GM12878 (cell line): Measurements from ENCODE around the gene TAS2R60. TPM values are rescaled to one million over a fixed set of nuclear protein-coding genes. Genes with fewer than 3 reads are reported as not detected.

Source experiments
- ATAC-seq: fragments of 200-7000 bp; cut with Tn5 transposase; 3 replicates; pipeline ENCODE4 v1.9.1; 2020; ENCODE audit warnings: mild to moderate bottlenecking, moderate library complexity
- BruUV-seq: library from RNA; stranded (reverse); fragments of 400-500 nt; replicated peaks from 2 replicates; lab custom pipeline; 2021; lab: Mats Ljungman, UMichigan
- CTCF ChIA-PET: fragments of 300-600 bp; sonication (Branson Sonifier 250); formaldehyde crosslinking; extraction: SDS; loops from one replicate; lab custom pipeline; 2021; ENCODE audit warnings: inconsistent platforms; lab: Yijun Ruan, JAX
- POLR2A ChIA-PET: fragments of 350-600 bp; formaldehyde crosslinking; extraction: SDS; loops from one replicate; lab custom pipeline; 2021; ENCODE audit warnings: inconsistent platforms; lab: Charles Lee
- RAD21 ChIA-PET: fragments of 300-600 bp; sonication (Branson Sonifier 250); formaldehyde crosslinking; loops from one replicate; lab custom pipeline; 2023; ENCODE audit warnings: antibody characterized with exemption; ENCODE audit not compliant: unreplicated experiment; lab: Charles Lee
- SMC1A ChIA-PET: fragments of 300-600 bp; sonication (Branson Sonifier 250); formaldehyde crosslinking; loops from one replicate; lab custom pipeline; 2023; ENCODE audit not compliant: unreplicated experiment, uncharacterized antibody; lab: Charles Lee
- DNase-seq: peaks from one replicate; pipeline ENCODE4 v3.0.0-alpha.2; 2011; ENCODE audit warnings: low read depth, low spot score
- FAIRE-seq: peaks from 3 replicates; lab custom pipeline; 2011; peaks lifted over from hg19 to GRCh38; lab: Jason Lieb, UNC
- H2AFZ ChIP-seq: 2 replicates; pipeline ENCODE4 v1.6.0; 2011; ENCODE audit warnings: low read depth, low read length, control low read depth; ENCODE audit not compliant: control insufficient read depth
- H3K27ac ChIP-seq: 2 replicates; pipeline ENCODE4 v1.5.1; 2011; ENCODE audit warnings: control low read depth; ENCODE audit not compliant: control insufficient read depth, insufficient read depth
- H3K27me3 ChIP-seq, 2 experiments: replicated peaks in 1 of 2; 2 replicates each; pipeline versions ENCODE4 v1.6.0 to v1.6.1; 2011; ENCODE audit warnings: low read length in 1 of 2; ENCODE audit not compliant: control insufficient read depth in 2 of 2, insufficient read depth in 2 of 2
- H3K36me3 ChIP-seq, 2 experiments: 2 replicates each; pipeline ENCODE4 v1.5.1; 2011; ENCODE audit warnings: low read length in 1 of 2; ENCODE audit not compliant: control insufficient read depth in 2 of 2, insufficient read depth in 2 of 2
- H3K4me1 ChIP-seq: 2 replicates; pipeline ENCODE4 v1.6.1; 2011; ENCODE audit warnings: mild to moderate bottlenecking, low read length, moderate library complexity, mixed read lengths; ENCODE audit not compliant: control insufficient read depth, insufficient read depth
- H3K4me2 ChIP-seq: 2 replicates; pipeline ENCODE4 v1.6.0; 2011; ENCODE audit warnings: control low read depth; ENCODE audit not compliant: control insufficient read depth, insufficient read depth
- H3K4me3 ChIP-seq: fragments of 200-600 bp; sonication (generic); 2 replicates; pipeline ENCODE4 v1.5.1; 2016
- H3K79me2 ChIP-seq: 2 replicates; pipeline ENCODE4 v1.6.0; 2011; ENCODE audit warnings: low read length; ENCODE audit not compliant: control insufficient read depth, insufficient read depth
- H3K9ac ChIP-seq: 2 replicates; pipeline ENCODE4 v1.8.0; 2011; ENCODE audit warnings: low read length, control low read depth, mixed read lengths; ENCODE audit not compliant: control insufficient read depth, insufficient read depth
- H3K9me3 ChIP-seq: replicated peaks from 3 replicates; pipeline ENCODE4 v1.5.1; 2011; ENCODE audit warnings: mild to moderate bottlenecking, low read length; ENCODE audit not compliant: control insufficient read depth, insufficient read depth
- H4K20me1 ChIP-seq: 2 replicates; pipeline ENCODE4 v1.6.0; 2011; ENCODE audit not compliant: control insufficient read depth, insufficient read depth
- BCL11A ChIP-seq: IDR thresholded peaks from 2 replicates; pipeline ENCODE4 v1.6.1; 2011; ENCODE audit warnings: low read depth, low read length
- CHD2 ChIP-seq: IDR thresholded peaks from 2 replicates; pipeline ENCODE4 v1.6.1; 2011; ENCODE audit warnings: low read depth, low read length, improper control_type of control experiment, borderline replicate concordance
- FOS ChIP-seq: IDR thresholded peaks from 3 replicates; pipeline ENCODE4 v1.6.1; 2011; ENCODE audit warnings: borderline replicate concordance; ENCODE audit not compliant: insufficient read length; ENCODE audit errors: extremely low read depth
- FOXK2 ChIP-seq: fragments of 450-650 bp; IDR thresholded peaks from 2 replicates; pipeline ENCODE4 v1.6.1; 2017; ENCODE audit warnings: mild to moderate bottlenecking, moderate library complexity
- MEF2B ChIP-seq: fragments of 450-650 bp; IDR thresholded peaks from 2 replicates; pipeline ENCODE4 v1.6.1; 2018; ENCODE audit warnings: mild to moderate bottlenecking, moderate library complexity; ENCODE audit not compliant: partially characterized antibody, poor library complexity, severe bottlenecking
- NFYB ChIP-seq: IDR thresholded peaks from 2 replicates; pipeline ENCODE4 v1.6.1; 2011; ENCODE audit warnings: low read depth, mild to moderate bottlenecking, low read length, improper control_type of control experiment, moderate library complexity; ENCODE audit not compliant: insufficient read depth
- POU2F2 ChIP-seq: IDR thresholded peaks from 3 replicates; pipeline ENCODE4 v1.6.1; 2011; ENCODE audit warnings: low read depth, mild to moderate bottlenecking, low read length, borderline replicate concordance
- SIN3A ChIP-seq: IDR thresholded peaks from 2 replicates; pipeline ENCODE4 v1.6.1; 2012; ENCODE audit warnings: low read depth, low read length, improper control_type of control experiment
- STAT3 ChIP-seq: IDR thresholded peaks from 2 replicates; pipeline ENCODE4 v1.6.1; 2011; ENCODE audit warnings: low read depth, low read length, improper control_type of control experiment
- ZSCAN29 ChIP-seq: fragments of 450-650 bp; IDR thresholded peaks from 2 replicates; pipeline ENCODE4 v1.6.1; 2017; ENCODE audit warnings: mild to moderate bottlenecking, moderate library complexity
- WGBS: methylation state at CpG from one replicate; pipeline ENCODE4 v1.1.6; 2016; ENCODE audit warnings: low lambda C conversion rate; ENCODE audit not compliant: insufficient replicate concordance, insufficient coverage; ENCODE audit errors: missing lambda C conversion rate; 5-methylcytosine and 5-hydroxymethylcytosine counted together
- in situ Hi-C: fragments of 300-500 bp; cut with MboI; formaldehyde crosslinking; loops from 9 replicates; pipeline ENCODE4 v1.14.3; 2018; ENCODE audit warnings: mixed read lengths
- intact Hi-C: fragments of 100-400 bp; cut with micrococcal nuclease; formaldehyde crosslinking; loops from one replicate; pipeline ENCODE4 v1.14.2; 2022; ENCODE audit not compliant: unreplicated experiment
- polyA plus RNA-seq, 11 experiments: library from polyadenylated mRNA; depleted of rRNA in 4 of 11; unstranded in 6 of 11; stranded (reverse) in 5 of 11; fragments of >200 nt; fragmentation: Nextera tagmentation in 4 of 11; fragmentation: Illumina TruSeq in 1 of 11; extraction: Ambion mirVana in 4 of 11; extraction: Trizol in 1 of 11; gene quantifications; 1 replicate in 1 of 11; 2 replicates in 10 of 11; pipeline versions ENCODE4 v1.2.1 to v1.2.3, GENCODE V29; 2011 to 2016; ENCODE audit warnings: inconsistent platforms in 2 of 11, missing spikeins in 2 of 11, low read depth in 1 of 11
- total RNA-seq, 4 experiments: library from RNA; depleted of rRNA in 3 of 4; stranded (reverse); fragments of >200 nt in 3 of 4; fragmentation: Illumina TruSeq in 1 of 4; extraction: Trizol in 1 of 4; gene quantifications; 2 replicates each; pipeline versions ENCODE4 v1.2.1 to v1.2.3, GENCODE V29; 2013 to 2021

TAS2R60 gene
- total and polyA plus RNA-seq, 10 of the 15 experiments (the other 5 are each of a cell fraction or from before 2014, with no cell fraction given) = not detected

DNA sequence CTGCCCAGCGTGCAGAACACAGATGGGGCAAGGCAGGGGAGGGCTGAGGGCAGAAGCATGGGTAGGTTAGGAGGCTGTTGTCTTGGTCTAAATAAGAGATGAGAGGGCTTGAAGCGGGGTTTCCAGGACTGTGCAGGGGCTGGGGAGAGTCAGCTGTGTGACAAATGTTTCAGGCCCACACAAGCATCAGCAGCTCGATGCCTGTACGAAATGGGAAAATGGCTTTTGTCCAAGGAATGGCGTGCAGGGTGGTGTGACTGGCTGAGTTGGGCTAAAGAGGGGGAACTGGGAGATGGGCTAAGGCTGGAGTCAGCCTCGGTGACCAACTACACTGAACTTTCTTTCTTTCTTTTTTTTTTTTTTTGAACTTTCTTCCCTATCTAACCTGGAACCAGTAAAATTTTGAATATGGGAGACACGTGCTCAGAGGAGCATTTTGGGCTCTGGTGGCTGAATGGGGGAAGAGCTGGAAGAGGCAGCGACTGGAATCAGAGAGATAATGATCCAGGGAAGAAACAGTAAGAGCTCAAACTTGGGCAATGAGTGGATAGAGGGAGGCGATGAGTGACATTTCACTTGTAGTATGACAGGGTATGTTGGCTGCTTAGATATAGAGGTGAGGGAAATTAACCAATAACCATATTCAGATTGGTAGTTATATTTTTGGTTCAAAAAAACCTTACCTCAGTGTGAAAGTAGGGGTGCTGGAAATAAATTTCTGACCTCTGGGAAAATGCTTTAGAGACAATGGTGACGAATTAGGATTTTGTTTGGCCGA, 24.4 kb upstream of the TAS2R60 start:
- H3K4me2 ChIP-seq = no peak overlapping the region
- H3K27me3 ChIP-seq = no peaks in the 10 kb centered on the region
- H3K4me1 ChIP-seq = no peaks in the 10 kb centered on the region
- no TSS peak for BruUV-seq
- DNase-seq = no peak
- H3K9me3 ChIP-seq = no peaks in the 10 kb centered on the region
- H3K27ac ChIP-seq = no peak overlapping the region
- FAIRE-seq = no peak
- ATAC-seq = no peak
- no peak overlapping the region for H3K4me3 ChIP-seq
- ChIA-PET POLR2A (no interaction called here), CTCF (interaction anchor here (0.6 kb wide), 2 partner anchors 91 to 178 kb away, joined by 3 read pairs; no protein-coding TSS in a partner anchor), SMC1A (interaction anchor here (4.9 kb wide), 1 partner anchor 178 kb away, joined by 73 read pairs; no protein-coding TSS in a partner anchor), RAD21 (interaction anchor here (0.9 kb wide), 1 partner anchor 178 kb away, joined by 4 read pairs; no protein-coding TSS in a partner anchor)
- H3K79me2 ChIP-seq = no peaks in the 10 kb centered on the region
- no peak overlapping the region for H3K9ac ChIP-seq
- intact Hi-C loops (loop anchor here (10.0 kb wide), 1 partner anchor 414 kb away; no protein-coding TSS in a partner anchor), in situ Hi-C loops (loop anchor here (10.0 kb wide), 1 partner anchor 404 kb away; no protein-coding TSS in a partner anchor)
- H3K36me3 ChIP-seq = no peaks in the 10 kb centered on the region
- H4K20me1 ChIP-seq = no peaks in the 10 kb centered on the region
- H2AFZ ChIP-seq = no peak overlapping the region
- no peak for TF ChIP-seq CHD2
- no peak for TF ChIP-seq ZSCAN29
- TF ChIP-seq FOS = no peak
- TF ChIP-seq POU2F2 = no peak
- TF ChIP-seq FOXK2 = no peak
- no peak for TF ChIP-seq STAT3
- TF ChIP-seq MEF2B = no peak
- TF ChIP-seq NFYB = no peak
- no peak for TF ChIP-seq SIN3A
- TF ChIP-seq BCL11A = no peak
- 11% methylated on average over 11 of the region's 11 CpGs for WGBS
